DOHH2 (cell line): ENCODE data around the gene SRCAP.
"Not testable (repeated sequence)": the region's sequence is repeated elsewhere in the genome, so short reads cannot be mapped to it uniquely, and the experiment has no call there.

ENCODE experiments used
- H3F3A ChIP-seq: fragments of 200-600 bp; sonication (generic), shearing (Covaris generic); 2 replicates; pipeline ENCODE4 v1.6.0; 2016; ENCODE audit warnings: antibody characterized with exemption, mild to moderate bottlenecking; ENCODE audit not compliant: control insufficient read depth, insufficient read depth
- H3K27ac ChIP-seq: fragments of 200-600 bp; sonication (generic); 2 replicates; pipeline ENCODE4 v1.5.1; 2014; ENCODE audit warnings: low read depth, mild to moderate bottlenecking, low read length, moderate library complexity
- H3K27me3 ChIP-seq: fragments of 200-600 bp; sonication (generic); 2 replicates; pipeline ENCODE4 v1.6.1; 2014; ENCODE audit warnings: mild to moderate bottlenecking, low read length, mixed read lengths; ENCODE audit not compliant: control insufficient read depth
- H3K36me3 ChIP-seq: fragments of 200-600 bp; sonication (generic); 2 replicates; pipeline ENCODE4 v1.6.1; 2014; ENCODE audit warnings: mild to moderate bottlenecking, low read length, moderate library complexity, mixed read lengths; ENCODE audit not compliant: control insufficient read depth
- H3K4me1 ChIP-seq: fragments of 200-600 bp; sonication (generic); 2 replicates; pipeline ENCODE4 v1.6.1; 2014; ENCODE audit warnings: mild to moderate bottlenecking, low read length, mixed read lengths; ENCODE audit not compliant: control insufficient read depth
- H3K4me2 ChIP-seq: fragments of 200-600 bp; sonication (generic); 2 replicates; pipeline ENCODE4 v1.6.0; 2014; ENCODE audit warnings: mild to moderate bottlenecking, low read length, moderate library complexity
- H3K4me3 ChIP-seq: fragments of 200-600 bp; sonication (generic); 2 replicates; pipeline ENCODE4 v1.5.1; 2014; ENCODE audit warnings: mild to moderate bottlenecking, low read length, mixed read lengths
- H3K79me2 ChIP-seq: fragments of 200-600 bp; sonication (generic); 2 replicates; pipeline ENCODE4 v1.6.1; 2014; ENCODE audit warnings: mild to moderate bottlenecking, low read length, mixed read lengths; ENCODE audit not compliant: control insufficient read depth
- H3K9me2 ChIP-seq: fragments of 200-600 bp; sonication (generic); replicated peaks from 2 replicates; pipeline ENCODE4 v1.6.1; 2014; ENCODE audit warnings: mild to moderate bottlenecking, low read length, mixed read lengths; ENCODE audit not compliant: control insufficient read depth
- H3K9me3 ChIP-seq: fragments of 200-600 bp; sonication (generic); 2 replicates; pipeline ENCODE4 v1.6.1; 2014; ENCODE audit warnings: antibody characterized with exemption, low read length, mixed read lengths; ENCODE audit not compliant: control insufficient read depth, insufficient read depth
- H4K20me1 ChIP-seq: fragments of 200-600 bp; sonication (generic); 2 replicates; pipeline ENCODE4 v1.6.0; 2014; ENCODE audit warnings: low read depth, mild to moderate bottlenecking, antibody characterized with exemption, low read length, moderate library complexity; ENCODE audit not compliant: control insufficient read depth, insufficient read depth
- CTCF ChIP-seq: fragments of 200-600 bp; sonication (generic); IDR thresholded peaks from one replicate; pipeline ENCODE4 v1.5.1; 2014; ENCODE audit warnings: antibody characterized with exemption, mild to moderate bottlenecking, low read depth, low read length; ENCODE audit not compliant: poor library complexity, severe bottlenecking
- EZH2phosphoT487 ChIP-seq: fragments of 200-600 bp; sonication (generic); IDR thresholded peaks from 2 replicates; pipeline ENCODE4 v1.6.1; 2017; ENCODE audit warnings: borderline replicate concordance, mild to moderate bottlenecking, antibody characterized with exemption, low read length, moderate library complexity, mixed read lengths

The SRCAP gene

GRCh38 chr16:30692396-30693064 lies 6.4 kb upstream of the SRCAP start:
- Histone ChIP-seq H3K9me2 (no peaks in the 10 kb centered on the region), H3F3A (no peaks in the 10 kb centered on the region), H3K9me3 (no peaks in the 10 kb centered on the region), H3K36me3 (no peaks in the 10 kb centered on the region), H3K4me3 (no peak overlapping the region), H4K20me1 (no peaks in the 10 kb centered on the region), H3K4me1 (peaks cover 18% of the 10 kb centered on the region), H3K4me2 (no peak overlapping the region), H3K27me3 (no peaks in the 10 kb centered on the region), H3K27ac (no peak overlapping the region), H3K79me2 (peaks cover 3% of the 10 kb centered on the region; the same call in 1 of the 2 replicates)
- TF ChIP-seq CTCF = no peak
- no peak for TF ChIP-seq EZH2phosphoT487

GRCh38 chr16:30694926-30695693 lies 3.9 kb upstream of the SRCAP start:
- no peaks in the 10 kb centered on the region for H3K27me3 ChIP-seq
- H3K4me3 ChIP-seq = no peak overlapping the region
- H3K9me3 ChIP-seq = no peaks in the 10 kb centered on the region
- no peak for TF ChIP-seq CTCF
- TF ChIP-seq EZH2phosphoT487 = no peak
- no peaks in the 10 kb centered on the region for H3F3A ChIP-seq
- H3K27ac ChIP-seq = no peak overlapping the region
- H3K9me2 ChIP-seq = no peaks in the 10 kb centered on the region
- peaks cover 6% of the 10 kb centered on the region; the same call in 1 of the 2 replicates for H4K20me1 ChIP-seq
- peaks cover 19% of the 10 kb centered on the region for H3K79me2 ChIP-seq
- H3K4me1 ChIP-seq = peaks cover 27% of the 10 kb centered on the region
- peaks cover 17% of the 10 kb centered on the region for H3K36me3 ChIP-seq
- H3K4me2 ChIP-seq = no peak overlapping the region

- H3K4me1 ChIP-seq = peaks cover 35% of the 10 kb centered on the region
- H3K36me3 ChIP-seq = peaks cover 32% of the 10 kb centered on the region
- not testable (repeated sequence) for H4K20me1 ChIP-seq, H3K9me3 ChIP-seq, H3K4me3 ChIP-seq, H3K27me3 ChIP-seq, H3K4me2 ChIP-seq, H3K27ac ChIP-seq, H3F3A ChIP-seq, H3K9me2 ChIP-seq
- H3K79me2 ChIP-seq = peaks cover 35% of the 10 kb centered on the region
Measured at GRCh38 chr16:30696646-30697045, 2.3 kb upstream of the SRCAP start.
